Neutrophil (primary cell): ENCODE data around the gene ALDH1L2.

ENCODE experiments used
- H3K27ac ChIP-seq: fragments of 200-600 bp; sonication (generic); 2 replicates; pipeline ENCODE4 v1.5.1; 2016; ENCODE audit warnings: mild to moderate bottlenecking, moderate library complexity
- H3K27me3 ChIP-seq: fragments of 200-600 bp; sonication (generic); 2 replicates; pipeline ENCODE4 v1.6.0; 2016; ENCODE audit warnings: mild to moderate bottlenecking
- H3K36me3 ChIP-seq: fragments of 200-600 bp; sonication (generic); 2 replicates; pipeline ENCODE4 v1.5.1; 2017
- H3K4me1 ChIP-seq, 2 experiments: fragments of 200-600 bp in 1 of 2; sonication (generic) in 1 of 2; 1 replicate in 1 of 2; 2 replicates in 1 of 2; pipeline versions ENCODE4 v1.5.1 to v1.6.1; 2013 to 2016; ENCODE audit warnings: low read depth in 1 of 2, low read length in 1 of 2, mild to moderate bottlenecking in 1 of 2, moderate library complexity in 1 of 2; ENCODE audit not compliant: control insufficient read depth in 1 of 2, insufficient read depth in 1 of 2
- H3K4me3 ChIP-seq, 2 experiments: fragments of 200-600 bp in 1 of 2; sonication (generic) in 1 of 2; 1 replicate in 1 of 2; 2 replicates in 1 of 2; pipeline ENCODE4 v1.5.1; 2013 to 2016; ENCODE audit warnings: low read depth in 1 of 2, low read length in 1 of 2, mild to moderate bottlenecking in 1 of 2, moderate library complexity in 1 of 2
- H3K9me3 ChIP-seq: fragments of 200-600 bp; sonication (generic); 2 replicates; pipeline ENCODE4 v1.5.1; 2016
- CTCF ChIP-seq: fragments of 200-600 bp; sonication (generic); IDR thresholded peaks from 2 replicates; pipeline ENCODE4 v1.5.1; 2016; ENCODE audit warnings: antibody characterized with exemption

ALDH1L2 gene

GRCh38 chr12:105084251-105085250 lies at the start of gene ALDH1L2:
Gene ALDH1L2 (minus strand): TSS chr12:105084458. CDS start chr12:105084436, 22 bp downstream.
- Histone ChIP-seq H3K4me1 (peaks cover 7 to 14% of the 10 kb centered on the region in 2 experiments), H3K4me3 (peak within 1 kb of the TSS; percentile 46 to 59), H3K9me3 (no peaks in the 10 kb centered on the region), H3K27ac (no peak within 1 kb of the TSS), H3K36me3 (no peaks in the 10 kb centered on the region), H3K27me3 (peaks cover 41% of the 10 kb centered on the region)
- TF ChIP-seq CTCF = no peak

GRCh38 chr12:105120551-105120950 lies 36.3 kb upstream of the ALDH1L2 start:
- no peaks in the 10 kb centered on the region for H3K27me3 ChIP-seq
- peaks cover 100% of the 10 kb centered on the region for H3K36me3 ChIP-seq
- H3K4me3 ChIP-seq = no peak overlapping the region
- H3K4me1 ChIP-seq = no peaks in the 10 kb centered on the region
- no peak overlapping the region for H3K27ac ChIP-seq
- TF ChIP-seq CTCF = no peak
- H3K9me3 ChIP-seq = no peaks in the 10 kb centered on the region

- H3K27me3 ChIP-seq = no peaks in the 10 kb centered on the region
- H3K4me1 ChIP-seq = peaks cover 4 to 8% of the 10 kb centered on the region in 2 experiments
- no peak overlapping the region for H3K27ac ChIP-seq
- no peak overlapping the region for H3K4me3 ChIP-seq
- H3K36me3 ChIP-seq = peaks cover 96% of the 10 kb centered on the region
- no peaks in the 10 kb centered on the region for H3K9me3 ChIP-seq
- TF ChIP-seq CTCF = no peak
Observed at GRCh38 chr12:105116969-105117368, 32.7 kb upstream of the ALDH1L2 start.

GRCh38 chr12:105113094-105113493 lies 28.8 kb upstream of the ALDH1L2 start:
- Histone ChIP-seq H3K9me3 (no peaks in the 10 kb centered on the region), H3K36me3 (peaks cover 64% of the 10 kb centered on the region), H3K27me3 (no peaks in the 10 kb centered on the region), H3K4me3 (no peak overlapping the region), H3K27ac (no peak overlapping the region), H3K4me1 (peaks cover 38 to 42% of the 10 kb centered on the region in 2 experiments)
- TF ChIP-seq CTCF = no peak

- no peak for TF ChIP-seq CTCF
- Histone ChIP-seq H3K27ac (peak overlapping the region; percentile 99), H3K36me3 (peaks cover 41% of the 10 kb centered on the region), H3K9me3 (no peaks in the 10 kb centered on the region), H3K27me3 (peaks cover 12% of the 10 kb centered on the region), H3K4me1 (peaks cover 45 to 48% of the 10 kb centered on the region in 2 experiments), H3K4me3 (no peak overlapping the region)
Observed at GRCh38 chr12:105110851-105111250, 26.6 kb upstream of the ALDH1L2 start.
